HEK293T (cell line): Measurements from ENCODE around the gene SH2B2.

Source experiments
- CTCF ChIA-PET: fragments of 350-600 bp; formaldehyde crosslinking; extraction: SDS; loops from one replicate; lab custom pipeline; 2021; ENCODE audit warnings: antibody characterized with exemption, inconsistent platforms; lab: Yijun Ruan, JAX
- POLR2A ChIA-PET: fragments of 350-600 bp; formaldehyde crosslinking; extraction: SDS; loops from one replicate; lab custom pipeline; 2020; ENCODE audit warnings: antibody characterized with exemption, inconsistent platforms; lab: Yijun Ruan, JAX
- DNase-seq: peaks from one replicate; pipeline ENCODE4 v3.0.0; 2012; ENCODE audit warnings: mixed read lengths; ENCODE audit errors: extremely low spot score
- ARNT ChIP-seq: fragments of 450-650 bp; IDR thresholded peaks from 2 replicates; pipeline ENCODE4 v1.6.1; 2017; ENCODE audit warnings: mild to moderate bottlenecking
- BHLHE40 ChIP-seq: fragments of 450-650 bp; IDR thresholded peaks from 2 replicates; pipeline ENCODE4 v1.6.1; 2016; ENCODE audit warnings: mild to moderate bottlenecking, moderate library complexity, borderline replicate concordance
- CTBP1 ChIP-seq: fragments of 450-650 bp; IDR thresholded peaks from 2 replicates; pipeline ENCODE4 v1.6.1; 2016; ENCODE audit warnings: borderline replicate concordance
- ELF4 ChIP-seq: fragments of 450-650 bp; IDR thresholded peaks from 2 replicates; pipeline ENCODE4 v1.6.1; 2017; ENCODE audit warnings: antibody characterized with exemption
- FOXA1 ChIP-seq: fragments of 450-650 bp; IDR thresholded peaks from 2 replicates; pipeline ENCODE4 v1.6.1; 2016; ENCODE audit warnings: mild to moderate bottlenecking
- FOXK2 ChIP-seq: fragments of 450-650 bp; IDR thresholded peaks from 2 replicates; pipeline ENCODE4 v1.6.1; 2016; ENCODE audit warnings: mild to moderate bottlenecking
- FOXM1 ChIP-seq: fragments of 450-650 bp; IDR thresholded peaks from 2 replicates; pipeline ENCODE4 v1.6.1; 2017; ENCODE audit warnings: mild to moderate bottlenecking, borderline replicate concordance
- HDGF ChIP-seq: fragments of 450-650 bp; IDR thresholded peaks from 2 replicates; pipeline ENCODE4 v1.6.1; 2017; ENCODE audit warnings: antibody characterized with exemption, borderline replicate concordance
- L3MBTL2 ChIP-seq: fragments of 450-650 bp; conservative IDR thresholded peaks from 2 replicates; pipeline ENCODE4 v1.6.1; 2016; ENCODE audit warnings: mild to moderate bottlenecking
- LEF1 ChIP-seq: fragments of 450-650 bp; IDR thresholded peaks from 2 replicates; pipeline ENCODE4 v1.6.1; 2017; ENCODE audit warnings: mild to moderate bottlenecking, borderline replicate concordance
- NFRKB ChIP-seq: fragments of 450-650 bp; IDR thresholded peaks from 2 replicates; pipeline ENCODE4 v1.6.1; 2016; ENCODE audit warnings: mild to moderate bottlenecking, moderate library complexity
- SP1 ChIP-seq: fragments of 450-650 bp; IDR thresholded peaks from 2 replicates; pipeline ENCODE4 v1.6.1; 2017
- SUZ12 ChIP-seq: fragments of 450-650 bp; IDR thresholded peaks from 2 replicates; pipeline ENCODE4 v1.6.1; 2016; ENCODE audit warnings: mild to moderate bottlenecking
- TARDBP ChIP-seq: fragments of 450-650 bp; IDR thresholded peaks from 2 replicates; pipeline ENCODE4 v1.6.1; 2016
- ZNF384 ChIP-seq: fragments of 450-650 bp; IDR thresholded peaks from 2 replicates; pipeline ENCODE4 v1.6.1; 2016
- TF ChIP-seq, protein P1 (sequence below): fragments of 450-650 bp; IDR thresholded peaks from 2 replicates; pipeline ENCODE4 v1.6.1; 2016

SH2B2 gene

DNA sequence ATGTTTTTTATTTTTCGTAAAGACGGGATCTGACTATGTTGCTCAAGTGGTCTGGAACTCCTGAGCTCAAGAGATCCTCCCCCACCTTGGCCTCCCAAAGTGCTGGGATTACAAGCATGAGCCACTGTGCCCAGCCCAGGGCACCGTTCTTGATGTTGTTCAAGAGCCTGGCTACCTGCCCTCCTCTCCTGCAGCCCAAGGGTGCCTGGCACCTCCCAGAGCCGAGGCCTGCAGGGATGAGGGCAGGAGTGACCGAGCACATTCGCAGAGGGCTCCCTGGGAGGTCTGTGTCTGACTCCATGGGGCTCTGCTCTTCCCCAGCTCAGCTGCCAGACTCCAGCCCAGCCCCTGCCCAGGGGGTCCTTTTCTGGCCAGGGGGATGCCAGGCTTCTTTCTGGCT lies 15.4 kb downstream of the SH2B2 start:
- no peak for TF ChIP-seq CTBP1
- TF ChIP-seq TARDBP: no peak
- TF ChIP-seq HDGF: no peak
- no peak for TF ChIP-seq FOXK2
- no peak for TF ChIP-seq SP1
- TF ChIP-seq NFRKB: no peak
- no peak for TF ChIP-seq LEF1
- no peak for TF ChIP-seq ELF4
- no peak for TF ChIP-seq SUZ12
- no peak for TF ChIP-seq FOXA1
- TF ChIP-seq ARNT: no peak
- TF ChIP-seq BHLHE40: no peak
- no peak for TF ChIP-seq FOXM1
- TF ChIP-seq, protein P1, sequence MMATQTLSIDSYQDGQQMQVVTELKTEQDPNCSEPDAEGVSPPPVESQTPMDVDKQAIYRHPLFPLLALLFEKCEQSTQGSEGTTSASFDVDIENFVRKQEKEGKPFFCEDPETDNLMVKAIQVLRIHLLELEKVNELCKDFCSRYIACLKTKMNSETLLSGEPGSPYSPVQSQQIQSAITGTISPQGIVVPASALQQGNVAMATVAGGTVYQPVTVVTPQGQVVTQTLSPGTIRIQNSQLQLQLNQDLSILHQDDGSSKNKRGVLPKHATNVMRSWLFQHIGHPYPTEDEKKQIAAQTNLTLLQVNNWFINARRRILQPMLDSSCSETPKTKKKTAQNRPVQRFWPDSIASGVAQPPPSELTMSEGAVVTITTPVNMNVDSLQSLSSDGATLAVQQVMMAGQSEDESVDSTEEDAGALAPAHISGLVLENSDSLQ: no peak
- no peak for TF ChIP-seq L3MBTL2
- no peak for TF ChIP-seq ZNF384
- no peak for DNase-seq
- CTCF ChIA-PET: no interaction called here

DNA sequence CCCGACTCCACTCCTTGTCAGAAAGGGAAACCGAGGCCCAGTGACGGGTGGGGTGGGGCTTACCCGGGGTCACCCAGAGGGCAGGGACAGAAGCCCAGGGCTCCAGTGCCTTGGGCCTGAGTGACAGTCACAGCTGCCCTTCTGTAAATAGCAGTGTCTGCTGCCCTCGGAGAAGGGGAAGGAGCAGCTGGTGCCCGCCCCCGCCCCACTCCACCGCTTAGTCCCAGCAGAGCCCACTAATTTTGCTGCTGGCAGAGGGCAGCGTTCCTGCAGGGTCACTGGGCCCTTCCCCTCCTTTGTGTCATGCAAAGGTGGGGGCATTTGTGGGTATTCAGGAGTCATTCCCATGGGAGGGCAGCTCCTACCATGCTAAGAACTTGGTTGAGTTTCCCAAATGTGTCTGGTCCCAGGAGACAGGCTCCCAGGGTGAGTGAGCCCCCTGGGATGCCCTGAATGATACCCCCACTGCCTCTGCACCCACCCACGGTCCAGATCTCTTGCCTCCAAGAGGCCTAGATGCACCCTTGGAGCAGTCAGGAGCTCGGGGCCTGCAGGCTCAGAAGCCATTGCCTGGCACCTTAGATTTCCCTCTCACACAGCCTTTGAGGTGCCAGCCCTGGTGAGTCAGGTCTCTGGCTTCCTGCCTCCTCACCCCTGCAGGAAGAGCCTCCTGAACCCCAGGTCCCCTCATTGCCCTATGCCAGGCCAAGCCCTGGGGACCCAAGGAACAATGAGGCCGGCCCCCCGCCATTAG lies 17.2 kb downstream of the SH2B2 start:
- TF ChIP-seq ARNT (no peak), ZNF384 (no peak), NFRKB (no peak), HDGF (no peak), TARDBP (no peak), SUZ12 (no peak)
- DNase-seq: no peak
- POLR2A ChIA-PET: no interaction called here
- CTCF ChIA-PET: no interaction called here

More for the DNA sequence above, 15.4 kb downstream of the SH2B2 start:
- POLR2A ChIA-PET: no interaction called here

DNA sequence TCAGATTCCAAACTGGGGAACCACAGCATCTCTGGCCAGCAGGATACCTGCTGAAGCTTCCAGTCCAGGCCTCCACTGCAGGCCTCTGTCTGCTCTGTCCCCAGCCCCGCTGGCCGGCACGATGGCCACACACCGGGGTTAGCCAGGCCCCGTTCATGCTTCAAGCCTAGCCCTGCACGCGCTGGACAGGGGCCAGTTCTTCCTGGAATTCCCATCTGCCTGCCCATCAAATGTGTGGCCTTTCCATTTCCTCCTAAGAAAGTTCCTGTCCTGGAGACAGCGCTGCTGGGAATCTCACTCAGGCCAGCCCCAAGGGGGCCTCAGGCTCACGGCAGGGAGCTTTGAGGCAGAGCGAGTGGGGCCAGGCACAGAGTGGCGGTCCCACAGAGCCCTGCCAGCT lies 18.0 kb downstream of the SH2B2 start:
- ChIA-PET POLR2A (no interaction called here), CTCF (no interaction called here)
- TF ChIP-seq TARDBP (no peak), LEF1 (no peak), FOXM1 (no peak), FOXA1 (no peak)
- DNase-seq: no peak

DNA sequence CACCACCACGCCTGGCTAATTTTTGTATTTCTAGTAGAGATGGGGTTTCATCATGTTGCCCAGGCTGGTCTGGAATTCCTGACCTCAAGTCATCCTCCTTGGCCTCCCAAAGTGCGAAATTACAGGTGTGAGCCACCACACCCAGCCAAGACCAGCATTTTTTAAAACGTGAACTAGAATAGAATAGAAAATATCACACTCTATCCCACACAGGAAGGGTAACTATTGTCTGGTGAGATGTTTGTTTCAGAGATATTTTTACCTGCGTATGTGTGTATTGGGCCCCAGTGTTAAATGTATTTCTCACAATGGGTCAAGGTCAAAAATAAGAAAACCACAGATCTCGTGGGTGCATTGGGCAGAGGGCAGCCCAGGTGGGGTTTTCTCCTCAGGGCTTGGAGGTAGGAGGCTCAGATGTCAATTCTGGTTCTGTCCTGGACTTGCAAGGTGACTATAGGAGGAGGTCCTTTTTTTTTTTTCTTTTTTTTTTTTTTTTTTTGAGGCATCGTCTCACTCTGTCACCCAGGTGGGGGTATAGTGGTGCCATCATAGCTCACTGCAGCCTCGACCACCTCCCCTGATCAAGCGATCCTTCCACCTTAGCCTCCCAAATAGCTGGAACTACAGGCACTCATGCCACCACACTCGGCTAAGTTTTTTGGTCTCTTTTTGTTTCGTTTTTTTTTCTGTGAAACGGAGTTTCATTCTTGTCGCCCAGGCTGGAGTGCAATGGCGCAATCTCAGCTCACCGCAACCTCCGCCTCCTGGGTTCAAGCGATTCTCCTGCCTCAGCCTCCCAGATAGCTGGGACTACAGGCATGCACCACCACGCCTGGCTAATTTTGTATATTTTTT lies 19.0 kb downstream of the SH2B2 start:
- CTCF ChIA-PET: no interaction called here

GRCh38 chr7:102306916-102307677 lies 20.4 kb downstream of the SH2B2 start:
- CTCF ChIA-PET: interaction anchor here (0.6 kb wide), 1 partner anchor 1163 kb away, joined by 5 read pairs; no protein-coding TSS in a partner anchor
- POLR2A ChIA-PET: no interaction called here
- DNase-seq: no peak
- TF ChIP-seq CTBP1: no peak

More for the DNA sequence above, 19.0 kb downstream of the SH2B2 start:
- no peak for DNase-seq
- TF ChIP-seq ZNF384 (no peak), TARDBP (no peak), FOXA1 (no peak), SP1 (no peak), LEF1 (no peak), NFRKB (no peak), CTBP1 (no peak), FOXK2 (no peak), FOXM1 (no peak), HDGF (no peak), ELF4 (no peak), BHLHE40 (no peak), ARNT (no peak), L3MBTL2 (no peak), SUZ12 (no peak)
- TF ChIP-seq, protein P1: no peak
- POLR2A ChIA-PET: no interaction called here

DNA sequence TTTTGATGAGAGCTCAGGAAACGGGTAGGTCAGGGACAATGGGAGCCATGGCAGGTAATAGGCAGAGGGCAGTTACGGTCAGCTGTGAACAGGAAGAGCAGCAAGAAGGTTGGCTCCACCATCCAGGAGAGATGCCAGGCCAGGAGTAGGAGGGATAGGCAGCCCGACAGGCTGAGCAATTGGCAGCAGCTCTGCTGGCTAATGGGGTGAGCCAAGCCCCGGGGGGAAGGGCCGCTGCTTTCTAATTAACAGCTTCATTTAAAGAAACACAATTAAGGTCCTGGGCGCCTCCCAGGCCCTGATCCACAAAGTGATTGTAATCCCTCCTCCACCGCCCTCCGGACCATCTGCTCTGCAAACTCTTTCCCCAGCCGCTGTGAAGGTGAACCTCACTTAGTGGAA lies 23.7 kb downstream of the SH2B2 start:
- DNase-seq: no peak
- CTCF ChIA-PET: no interaction called here
- TF ChIP-seq CTBP1 (no peak), TARDBP (no peak), ARNT (no peak), HDGF (no peak), SUZ12 (no peak), ELF4 (no peak), ZNF384 (no peak), SP1 (no peak), L3MBTL2 (no peak), FOXM1 (no peak), FOXA1 (no peak), LEF1 (no peak)
- TF ChIP-seq, protein P1: no peak
- POLR2A ChIA-PET: no interaction called here
